Astrocyte (in vitro differentiated cells and primary cell): ENCODE data around the gene EXOC4. TPM values are rescaled to one million over a fixed set of nuclear protein-coding genes. Genes with fewer than 3 reads are reported as not detected.

Source experiments
- DNase-seq: peaks from one replicate; pipeline ENCODE4 v3.0.0-alpha.2; 2010; ENCODE audit warnings: low read depth
- FAIRE-seq: peaks from 2 replicates; lab custom pipeline; 2011; peaks lifted over from hg19 to GRCh38; lab: Jason Lieb, UNC
- H2AFZ ChIP-seq: 2 replicates; pipeline ENCODE4 v1.6.0; 2012; ENCODE audit warnings: low read depth, low read length, inconsistent platforms
- H3K27ac ChIP-seq: 2 replicates; pipeline ENCODE4 v1.5.1; 2011; ENCODE audit warnings: low read depth, low read length, inconsistent platforms
- H3K27me3 ChIP-seq: 2 replicates; pipeline ENCODE4 v1.6.0; 2011; ENCODE audit warnings: low read length, inconsistent platforms; ENCODE audit not compliant: insufficient read depth
- H3K36me3 ChIP-seq: 2 replicates; pipeline ENCODE4 v1.5.1; 2011; ENCODE audit warnings: low read length, inconsistent platforms; ENCODE audit not compliant: insufficient read depth
- H3K4me1 ChIP-seq: 2 replicates; pipeline ENCODE4 v1.5.1; 2011; ENCODE audit warnings: low read length, inconsistent platforms; ENCODE audit not compliant: insufficient read depth
- H3K4me2 ChIP-seq: 2 replicates; pipeline ENCODE4 v1.6.0; 2012; ENCODE audit warnings: low read length, inconsistent platforms
- H3K4me3 ChIP-seq: 2 replicates; pipeline ENCODE4 v1.5.1; 2011; ENCODE audit warnings: low read depth, mild to moderate bottlenecking, low read length, inconsistent platforms; ENCODE audit not compliant: insufficient read depth
- H3K79me2 ChIP-seq: 2 replicates; pipeline ENCODE4 v1.6.0; 2012; ENCODE audit warnings: mild to moderate bottlenecking, low read length, inconsistent platforms; ENCODE audit not compliant: insufficient read depth
- H3K9ac ChIP-seq: 2 replicates; pipeline ENCODE4 v1.6.0; 2012; ENCODE audit warnings: mild to moderate bottlenecking, low read length, inconsistent platforms
- H3K9me3 ChIP-seq: 2 replicates; pipeline ENCODE4 v1.5.1; 2012; ENCODE audit warnings: low read depth, mild to moderate bottlenecking, low read length, inconsistent platforms; ENCODE audit not compliant: insufficient read depth
- H4K20me1 ChIP-seq: 2 replicates; pipeline ENCODE4 v1.6.0; 2012; ENCODE audit warnings: low read length, inconsistent platforms; ENCODE audit not compliant: insufficient read depth
- H3K27ac Mint-ChIP-seq: one replicate; pipeline ENCODE4 v1.8.0; 2021; ENCODE audit warnings: mild to moderate bottlenecking, mixed read lengths; ENCODE audit not compliant: unreplicated experiment
- H3K27me3 Mint-ChIP-seq: one replicate; pipeline ENCODE4 v1.8.0; 2021; ENCODE audit warnings: low read depth, mixed read lengths; ENCODE audit not compliant: unreplicated experiment
- H3K36me3 Mint-ChIP-seq: one replicate; pipeline ENCODE4 v1.8.0; 2021; ENCODE audit warnings: low read depth, mixed read lengths; ENCODE audit not compliant: unreplicated experiment
- H3K4me1 Mint-ChIP-seq: one replicate; pipeline ENCODE4 v1.8.0; 2021; ENCODE audit warnings: low read depth, mixed read lengths; ENCODE audit not compliant: unreplicated experiment
- H3K4me3 Mint-ChIP-seq: one replicate; pipeline ENCODE4 v1.8.0; 2021; ENCODE audit warnings: mild to moderate bottlenecking, moderate library complexity, mixed read lengths; ENCODE audit not compliant: unreplicated experiment
- H3K9me3 Mint-ChIP-seq: one replicate; pipeline ENCODE4 v1.8.0; 2021; ENCODE audit warnings: mild to moderate bottlenecking, mixed read lengths; ENCODE audit not compliant: unreplicated experiment
- CTCF ChIP-seq: IDR thresholded peaks from 2 replicates; pipeline ENCODE4 v1.5.1; 2011; ENCODE audit warnings: low read depth, mild to moderate bottlenecking, inconsistent platforms, low read length, moderate library complexity; ENCODE audit not compliant: insufficient read depth
- EZH2 ChIP-seq: IDR thresholded peaks from 2 replicates; pipeline ENCODE4 v1.6.1; 2012; ENCODE audit warnings: mild to moderate bottlenecking, low read length, inconsistent platforms; ENCODE audit not compliant: insufficient read depth
- total RNA-seq: library from RNA; stranded (reverse); gene quantifications from 2 replicates; pipeline ENCODE4 v1.2.1, GENCODE V29; 2021

Gene EXOC4
- total RNA-seq, 1 donor from 2014 or later: 57.5 TPM

GRCh38 chr7:133573554-133574265 lies 320.8 kb downstream of the EXOC4 start:
- Histone ChIP-seq H3K36me3 (no peaks in the 10 kb centered on the region), H3K27me3 (no peaks in the 10 kb centered on the region), H4K20me1 (no peaks in the 10 kb centered on the region), H3K4me2 (no peak overlapping the region), H3K27ac (no peak overlapping the region), H3K4me3 (no peak overlapping the region), H2AFZ (no peak overlapping the region), H3K9ac (no peak overlapping the region), H3K79me2 (no peaks in the 10 kb centered on the region), H3K4me1 (peaks cover 1% of the 10 kb centered on the region), H3K9me3 (no peaks in the 10 kb centered on the region)
- no peaks in the 10 kb centered on the region for H3K27me3 Mint-ChIP-seq
- no peak for DNase-seq
- peaks cover 14% of the 10 kb centered on the region for H3K4me1 Mint-ChIP-seq
- no peak overlapping the region for H3K27ac Mint-ChIP-seq
- TF ChIP-seq CTCF (no peak), EZH2 (no peak)
- no peak overlapping the region for H3K4me3 Mint-ChIP-seq
- H3K36me3 Mint-ChIP-seq: no peaks in the 10 kb centered on the region
- no peak for FAIRE-seq
- H3K9me3 Mint-ChIP-seq: no peaks in the 10 kb centered on the region

- no peak for TF ChIP-seq EZH2
- no peak for TF ChIP-seq CTCF
- Histone ChIP-seq H3K36me3 (no peaks in the 10 kb centered on the region), H3K9ac (no peak overlapping the region), H3K9me3 (no peaks in the 10 kb centered on the region), H3K79me2 (no peaks in the 10 kb centered on the region), H3K4me3 (no peak overlapping the region), H4K20me1 (no peaks in the 10 kb centered on the region), H3K27ac (no peak overlapping the region), H2AFZ (no peak overlapping the region), H3K4me1 (no peaks in the 10 kb centered on the region), H3K4me2 (no peak overlapping the region), H3K27me3 (no peaks in the 10 kb centered on the region)
- Mint-ChIP-seq H3K36me3 (peaks cover 2% of the 10 kb centered on the region), H3K9me3 (no peaks in the 10 kb centered on the region), H3K27me3 (no peaks in the 10 kb centered on the region), H3K4me1 (peaks cover 3% of the 10 kb centered on the region), H3K4me3 (no peak overlapping the region), H3K27ac (no peak overlapping the region)
- peak; percentile 26 for FAIRE-seq
- peak; percentile 24 for DNase-seq
Observed at GRCh38 chr7:133575726-133576440, 323.0 kb downstream of the EXOC4 start.
